Testis (tissue), 2 donors: Measurements from ENCODE around the gene YJEFN3.

Experiments
- POLR2A ChIP-seq: fragments of 450-650 bp; IDR thresholded peaks from one replicate; pipeline ENCODE4 v1.6.1; 2017; ENCODE audit warnings: antibody characterized with exemption, mild to moderate bottlenecking, moderate library complexity
- TF ChIP-seq, protein P1 (sequence below), 3 experiments: fragments of 450-650 bp in 2 of 3; fragments of 200-600 bp in 1 of 3; sonication (generic) in 1 of 3; IDR thresholded peaks; one replicate each; pipeline ENCODE4 v1.5.1; 2016 to 2019; ENCODE audit warnings: antibody characterized with exemption in 3 of 3, mild to moderate bottlenecking in 2 of 3, moderate library complexity in 1 of 3

- TF ChIP-seq, protein P1, sequence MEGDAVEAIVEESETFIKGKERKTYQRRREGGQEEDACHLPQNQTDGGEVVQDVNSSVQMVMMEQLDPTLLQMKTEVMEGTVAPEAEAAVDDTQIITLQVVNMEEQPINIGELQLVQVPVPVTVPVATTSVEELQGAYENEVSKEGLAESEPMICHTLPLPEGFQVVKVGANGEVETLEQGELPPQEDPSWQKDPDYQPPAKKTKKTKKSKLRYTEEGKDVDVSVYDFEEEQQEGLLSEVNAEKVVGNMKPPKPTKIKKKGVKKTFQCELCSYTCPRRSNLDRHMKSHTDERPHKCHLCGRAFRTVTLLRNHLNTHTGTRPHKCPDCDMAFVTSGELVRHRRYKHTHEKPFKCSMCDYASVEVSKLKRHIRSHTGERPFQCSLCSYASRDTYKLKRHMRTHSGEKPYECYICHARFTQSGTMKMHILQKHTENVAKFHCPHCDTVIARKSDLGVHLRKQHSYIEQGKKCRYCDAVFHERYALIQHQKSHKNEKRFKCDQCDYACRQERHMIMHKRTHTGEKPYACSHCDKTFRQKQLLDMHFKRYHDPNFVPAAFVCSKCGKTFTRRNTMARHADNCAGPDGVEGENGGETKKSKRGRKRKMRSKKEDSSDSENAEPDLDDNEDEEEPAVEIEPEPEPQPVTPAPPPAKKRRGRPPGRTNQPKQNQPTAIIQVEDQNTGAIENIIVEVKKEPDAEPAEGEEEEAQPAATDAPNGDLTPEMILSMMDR (IDR thresholded peaks at IDR 0.05) = no peak
- TF ChIP-seq POLR2A = no peak
Observed at GRCh38 chr19:19540715-19541515, 12.2 kb downstream of the YJEFN3 start.
